Measurements from ENCODE around the gene DMRTB1. TPM values are rescaled to one million over a fixed set of nuclear protein-coding genes. Genes with fewer than 3 reads are reported as not detected.

DMRTB1 gene
- total RNA-seq, 1 experiment from 2014 or later: not detected

DNA sequence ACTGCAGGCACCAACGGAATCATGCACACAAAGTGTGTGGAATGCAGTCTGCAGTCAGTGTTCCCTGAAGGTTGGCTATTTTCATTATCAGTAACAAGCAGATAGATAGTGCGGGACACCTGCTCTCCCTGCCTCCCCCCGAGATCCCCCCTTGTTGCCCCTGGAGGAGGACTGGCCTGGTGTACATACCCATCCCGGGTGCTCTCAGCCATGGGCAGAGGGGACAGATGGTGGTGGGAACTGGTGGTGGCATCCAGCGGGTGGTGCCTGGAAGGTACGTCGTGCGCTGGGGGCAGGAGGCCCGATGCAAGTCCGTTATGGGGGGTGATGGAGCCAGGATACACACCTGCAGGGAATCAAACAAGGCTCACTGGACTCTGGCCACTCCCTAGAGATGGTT lies 55.2 kb downstream of the DMRTB1 start:
- no peak for ATAC-seq
- BruUV-seq (replicated peaks): no TSS peak
- Histone ChIP-seq H3K4me3 (ENCODE audit: low read depth in 2 of 2, low read length in 2 of 2) (no peak overlapping the region), H3K27ac (ENCODE audit: low read length) (no peak overlapping the region), H3K27me3 (ENCODE audit: control insufficient read depth, insufficient read depth, low read length) (no peaks in the 10 kb centered on the region), H3K36me3 (ENCODE audit: control insufficient read depth, insufficient read depth, low read length) (no peaks in the 10 kb centered on the region), H3K4me1 (ENCODE audit: control insufficient read depth, insufficient read depth, low read length) (no peaks in the 10 kb centered on the region; the same call in 1 of the 2 replicates), H3K9me3 (ENCODE audit: control insufficient read depth, insufficient read depth, low read depth, low read length) (no peaks in the 10 kb centered on the region)
- TF ChIP-seq, protein P1, sequence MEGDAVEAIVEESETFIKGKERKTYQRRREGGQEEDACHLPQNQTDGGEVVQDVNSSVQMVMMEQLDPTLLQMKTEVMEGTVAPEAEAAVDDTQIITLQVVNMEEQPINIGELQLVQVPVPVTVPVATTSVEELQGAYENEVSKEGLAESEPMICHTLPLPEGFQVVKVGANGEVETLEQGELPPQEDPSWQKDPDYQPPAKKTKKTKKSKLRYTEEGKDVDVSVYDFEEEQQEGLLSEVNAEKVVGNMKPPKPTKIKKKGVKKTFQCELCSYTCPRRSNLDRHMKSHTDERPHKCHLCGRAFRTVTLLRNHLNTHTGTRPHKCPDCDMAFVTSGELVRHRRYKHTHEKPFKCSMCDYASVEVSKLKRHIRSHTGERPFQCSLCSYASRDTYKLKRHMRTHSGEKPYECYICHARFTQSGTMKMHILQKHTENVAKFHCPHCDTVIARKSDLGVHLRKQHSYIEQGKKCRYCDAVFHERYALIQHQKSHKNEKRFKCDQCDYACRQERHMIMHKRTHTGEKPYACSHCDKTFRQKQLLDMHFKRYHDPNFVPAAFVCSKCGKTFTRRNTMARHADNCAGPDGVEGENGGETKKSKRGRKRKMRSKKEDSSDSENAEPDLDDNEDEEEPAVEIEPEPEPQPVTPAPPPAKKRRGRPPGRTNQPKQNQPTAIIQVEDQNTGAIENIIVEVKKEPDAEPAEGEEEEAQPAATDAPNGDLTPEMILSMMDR (IDR thresholded peaks at IDR 0.05): no peak
- TF ChIP-seq POLR2AphosphoS5 (IDR thresholded peaks at IDR 0.05; ENCODE audit: low read depth, low read length) (no peak), TCF7L2 (IDR thresholded peaks at IDR 0.05; ENCODE audit: low read depth, low read length) (no peak), SIN3A (IDR thresholded peaks at IDR 0.05; ENCODE audit: borderline replicate concordance, insufficient read depth, low read depth, low read length) (no peak)
- TF ChIP-seq, protein P2, sequence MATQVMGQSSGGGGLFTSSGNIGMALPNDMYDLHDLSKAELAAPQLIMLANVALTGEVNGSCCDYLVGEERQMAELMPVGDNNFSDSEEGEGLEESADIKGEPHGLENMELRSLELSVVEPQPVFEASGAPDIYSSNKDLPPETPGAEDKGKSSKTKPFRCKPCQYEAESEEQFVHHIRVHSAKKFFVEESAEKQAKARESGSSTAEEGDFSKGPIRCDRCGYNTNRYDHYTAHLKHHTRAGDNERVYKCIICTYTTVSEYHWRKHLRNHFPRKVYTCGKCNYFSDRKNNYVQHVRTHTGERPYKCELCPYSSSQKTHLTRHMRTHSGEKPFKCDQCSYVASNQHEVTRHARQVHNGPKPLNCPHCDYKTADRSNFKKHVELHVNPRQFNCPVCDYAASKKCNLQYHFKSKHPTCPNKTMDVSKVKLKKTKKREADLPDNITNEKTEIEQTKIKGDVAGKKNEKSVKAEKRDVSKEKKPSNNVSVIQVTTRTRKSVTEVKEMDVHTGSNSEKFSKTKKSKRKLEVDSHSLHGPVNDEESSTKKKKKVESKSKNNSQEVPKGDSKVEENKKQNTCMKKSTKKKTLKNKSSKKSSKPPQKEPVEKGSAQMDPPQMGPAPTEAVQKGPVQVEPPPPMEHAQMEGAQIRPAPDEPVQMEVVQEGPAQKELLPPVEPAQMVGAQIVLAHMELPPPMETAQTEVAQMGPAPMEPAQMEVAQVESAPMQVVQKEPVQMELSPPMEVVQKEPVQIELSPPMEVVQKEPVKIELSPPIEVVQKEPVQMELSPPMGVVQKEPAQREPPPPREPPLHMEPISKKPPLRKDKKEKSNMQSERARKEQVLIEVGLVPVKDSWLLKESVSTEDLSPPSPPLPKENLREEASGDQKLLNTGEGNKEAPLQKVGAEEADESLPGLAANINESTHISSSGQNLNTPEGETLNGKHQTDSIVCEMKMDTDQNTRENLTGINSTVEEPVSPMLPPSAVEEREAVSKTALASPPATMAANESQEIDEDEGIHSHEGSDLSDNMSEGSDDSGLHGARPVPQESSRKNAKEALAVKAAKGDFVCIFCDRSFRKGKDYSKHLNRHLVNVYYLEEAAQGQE (IDR thresholded peaks at IDR 0.05; ENCODE audit: insufficient read depth in 1 of 2, low read depth in 2 of 2, low read length in 1 of 2): no peak
- intact Hi-C loops (cut with micrococcal nuclease; ENCODE audit: unreplicated experiment) (no loop called here), in situ Hi-C loops (cut with HindIII; ENCODE audit: low pct_unique_long_range_greater_than_20kb, low sequenced_read_pairs) (no loop called here)
- DNase-seq (ENCODE audit: low read depth, low spot score): no peak
- CTCF ChIA-PET: no interaction called here
- POLR2A ChIA-PET: no interaction called here

DNA sequence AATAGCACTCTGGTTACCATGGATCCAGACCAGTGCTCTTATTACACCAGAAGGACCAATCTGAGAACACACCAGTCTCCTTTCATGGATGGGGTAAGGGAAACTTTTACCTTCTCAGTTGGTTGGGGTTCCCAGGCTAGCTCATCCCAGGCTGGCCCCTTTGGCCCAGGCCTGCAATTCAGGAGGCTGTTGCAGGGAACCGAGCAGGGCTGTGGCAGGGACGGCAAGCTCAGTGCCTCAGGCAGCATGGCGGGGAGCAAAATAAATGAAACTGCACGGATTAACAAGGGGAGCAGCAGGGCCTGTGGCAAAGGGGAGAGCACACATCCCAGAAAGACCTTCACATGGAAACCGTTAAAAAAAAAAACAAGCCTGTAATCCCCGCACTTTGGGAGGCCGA lies 57.0 kb downstream of the DMRTB1 start:
- intact Hi-C loops (cut with micrococcal nuclease; ENCODE audit: unreplicated experiment) (no loop called here), in situ Hi-C loops (cut with HindIII; ENCODE audit: low pct_unique_long_range_greater_than_20kb, low sequenced_read_pairs) (no loop called here)
- no peaks in the 10 kb centered on the region for H3K27me3 ChIP-seq (ENCODE audit: control insufficient read depth, insufficient read depth, low read length)
- H3K27ac ChIP-seq (ENCODE audit: low read length): no peak overlapping the region
- no peaks in the 10 kb centered on the region; the same call in 1 of the 2 replicates for H3K4me1 ChIP-seq (ENCODE audit: control insufficient read depth, insufficient read depth, low read length)
- TF ChIP-seq POLR2AphosphoS5 (IDR thresholded peaks at IDR 0.05; ENCODE audit: low read depth, low read length) (no peak), TCF7L2 (IDR thresholded peaks at IDR 0.05; ENCODE audit: low read depth, low read length) (no peak), SIN3A (IDR thresholded peaks at IDR 0.05; ENCODE audit: borderline replicate concordance, insufficient read depth, low read depth, low read length) (no peak)
- TF ChIP-seq, protein P2 (IDR thresholded peaks at IDR 0.05; ENCODE audit: insufficient read depth in 1 of 2, low read depth in 2 of 2, low read length in 1 of 2): no peak
- TF ChIP-seq, protein P1 (IDR thresholded peaks at IDR 0.05): no peak
- no TSS peak for BruUV-seq (replicated peaks)
- no peaks in the 10 kb centered on the region for H3K36me3 ChIP-seq (ENCODE audit: control insufficient read depth, insufficient read depth, low read length)
- ChIA-PET POLR2A (interaction anchor here (0.5 kb wide), 1 partner anchor 238 kb away, joined by 4 read pairs; no protein-coding TSS in a partner anchor), CTCF (no interaction called here)
- no peak overlapping the region for H3K4me3 ChIP-seq (ENCODE audit: low read depth in 2 of 2, low read length in 2 of 2)
- H3K9me3 ChIP-seq (ENCODE audit: control insufficient read depth, insufficient read depth, low read depth, low read length): no peaks in the 10 kb centered on the region
- no peak for DNase-seq (ENCODE audit: low read depth, low spot score)
- ATAC-seq: no peak
